OCI-LY1 (cell line): ENCODE measurements around the gene CBR1.

Source experiments
- EZH2 ChIP-seq: fragments of 200-600 bp; sonication (generic), shearing (Covaris generic); IDR thresholded peaks from 2 replicates; pipeline ENCODE4 v1.8.0; 2017; ENCODE audit warnings: borderline replicate concordance, mixed run types, mild to moderate bottlenecking, antibody characterized with exemption, low read length, moderate library complexity, mixed read lengths
- TF ChIP-seq, protein P1 (sequence below): fragments of 200-600 bp; sonication (generic), shearing (Covaris generic); IDR thresholded peaks from 2 replicates; pipeline ENCODE4 v1.5.1; 2017; ENCODE audit warnings: mild to moderate bottlenecking, antibody characterized with exemption, low read length, moderate library complexity, mixed read lengths

DNA sequence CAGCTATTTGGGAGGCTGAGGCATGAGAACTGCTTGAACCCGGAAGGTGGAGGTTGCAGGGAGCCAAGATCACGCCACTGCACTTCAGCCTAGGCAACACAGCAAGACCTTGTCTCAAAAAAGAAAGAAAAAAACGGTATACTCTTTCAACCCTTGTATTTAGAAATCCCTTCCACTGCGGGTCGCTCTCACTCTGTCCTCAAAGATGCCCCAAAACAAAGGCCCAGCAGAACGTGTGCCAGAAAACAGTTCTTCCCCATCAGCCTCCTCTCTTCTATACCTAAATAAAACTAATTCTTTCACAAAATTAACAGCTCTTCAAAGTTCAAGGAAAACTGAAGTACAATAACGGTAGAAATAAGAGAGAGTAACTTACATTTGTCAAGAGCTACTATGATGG is 22.7 kb upstream of the CBR1 start:
- TF ChIP-seq EZH2 = no peak
- TF ChIP-seq, protein P1, sequence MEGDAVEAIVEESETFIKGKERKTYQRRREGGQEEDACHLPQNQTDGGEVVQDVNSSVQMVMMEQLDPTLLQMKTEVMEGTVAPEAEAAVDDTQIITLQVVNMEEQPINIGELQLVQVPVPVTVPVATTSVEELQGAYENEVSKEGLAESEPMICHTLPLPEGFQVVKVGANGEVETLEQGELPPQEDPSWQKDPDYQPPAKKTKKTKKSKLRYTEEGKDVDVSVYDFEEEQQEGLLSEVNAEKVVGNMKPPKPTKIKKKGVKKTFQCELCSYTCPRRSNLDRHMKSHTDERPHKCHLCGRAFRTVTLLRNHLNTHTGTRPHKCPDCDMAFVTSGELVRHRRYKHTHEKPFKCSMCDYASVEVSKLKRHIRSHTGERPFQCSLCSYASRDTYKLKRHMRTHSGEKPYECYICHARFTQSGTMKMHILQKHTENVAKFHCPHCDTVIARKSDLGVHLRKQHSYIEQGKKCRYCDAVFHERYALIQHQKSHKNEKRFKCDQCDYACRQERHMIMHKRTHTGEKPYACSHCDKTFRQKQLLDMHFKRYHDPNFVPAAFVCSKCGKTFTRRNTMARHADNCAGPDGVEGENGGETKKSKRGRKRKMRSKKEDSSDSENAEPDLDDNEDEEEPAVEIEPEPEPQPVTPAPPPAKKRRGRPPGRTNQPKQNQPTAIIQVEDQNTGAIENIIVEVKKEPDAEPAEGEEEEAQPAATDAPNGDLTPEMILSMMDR = no peak
